Measurements from ENCODE around the gene ANKS1B.

Gene ANKS1B

GRCh38 chr12:99658671-99659349 lies 325.9 kb downstream of the ANKS1B start:
- peak; percentile 30 for TF ChIP-seq RAD21 (IDR thresholded peaks at IDR 0.05; ENCODE audit: low read depth)
- no peak for TF ChIP-seq ZBTB7A (IDR thresholded peaks at IDR 0.05; ENCODE audit: low read depth)

- TF ChIP-seq CEBPB (IDR thresholded peaks at IDR 0.05): no peak
- TF ChIP-seq TAF1 (IDR thresholded peaks at IDR 0.05; ENCODE audit: low read depth): no peak
- TF ChIP-seq, protein P1, sequence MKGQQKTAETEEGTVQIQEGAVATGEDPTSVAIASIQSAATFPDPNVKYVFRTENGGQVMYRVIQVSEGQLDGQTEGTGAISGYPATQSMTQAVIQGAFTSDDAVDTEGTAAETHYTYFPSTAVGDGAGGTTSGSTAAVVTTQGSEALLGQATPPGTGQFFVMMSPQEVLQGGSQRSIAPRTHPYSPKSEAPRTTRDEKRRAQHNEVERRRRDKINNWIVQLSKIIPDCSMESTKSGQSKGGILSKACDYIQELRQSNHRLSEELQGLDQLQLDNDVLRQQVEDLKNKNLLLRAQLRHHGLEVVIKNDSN (IDR thresholded peaks at IDR 0.05): no peak
- TF ChIP-seq ZBTB7A (IDR thresholded peaks at IDR 0.05; ENCODE audit: low read depth): no peak
- TF ChIP-seq EP300 (IDR thresholded peaks at IDR 0.05; ENCODE audit: borderline replicate concordance): no peak
- no peak for TF ChIP-seq FOXM1 (IDR thresholded peaks at IDR 0.05; ENCODE audit: borderline replicate concordance, low read depth)
- TF ChIP-seq EGR1 (IDR thresholded peaks at IDR 0.05): no peak
- TF ChIP-seq TEAD4 (IDR thresholded peaks at IDR 0.05): no peak
These were observed 335.2 kb downstream of the ANKS1B start for GRCh38 chr12:99649551-99649950.

DNA sequence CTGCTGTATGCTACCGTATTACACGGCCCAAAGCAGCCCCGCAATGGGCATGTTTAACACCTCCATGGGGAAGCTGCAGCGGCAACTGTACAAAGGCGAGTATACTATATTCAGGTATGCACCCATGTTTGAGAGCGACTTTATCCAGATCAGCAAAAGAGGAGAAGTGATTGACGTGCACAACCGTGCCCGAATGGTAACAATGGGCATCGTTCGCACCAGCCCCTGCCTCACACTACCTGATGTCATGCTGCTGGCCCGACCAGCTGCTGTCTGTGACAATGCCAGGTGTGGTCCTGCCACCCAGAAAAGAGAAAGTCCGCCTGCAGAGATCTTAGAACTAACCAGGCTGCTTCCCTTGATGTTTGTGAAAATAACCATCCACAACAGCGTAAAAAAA lies 336.6 kb downstream of the ANKS1B start:
- TF ChIP-seq, protein P1 (IDR thresholded peaks at IDR 0.05): no peak
- TF ChIP-seq REST (IDR thresholded peaks at IDR 0.05; ENCODE audit: low read depth): no peak
- TF ChIP-seq EGR1 (IDR thresholded peaks at IDR 0.05): no peak
- no peak for TF ChIP-seq FOXM1 (IDR thresholded peaks at IDR 0.05; ENCODE audit: borderline replicate concordance, low read depth)
- no peak for TF ChIP-seq ZBTB7A (IDR thresholded peaks at IDR 0.05; ENCODE audit: low read depth)
- TF ChIP-seq, protein P2, sequence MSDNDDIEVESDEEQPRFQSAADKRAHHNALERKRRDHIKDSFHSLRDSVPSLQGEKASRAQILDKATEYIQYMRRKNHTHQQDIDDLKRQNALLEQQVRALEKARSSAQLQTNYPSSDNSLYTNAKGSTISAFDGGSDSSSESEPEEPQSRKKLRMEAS (IDR thresholded peaks at IDR 0.05): no peak
- TF ChIP-seq TCF12 (IDR thresholded peaks at IDR 0.05; ENCODE audit: low read depth): no peak
- TF ChIP-seq NFIC (IDR thresholded peaks at IDR 0.05): no peak

DNA sequence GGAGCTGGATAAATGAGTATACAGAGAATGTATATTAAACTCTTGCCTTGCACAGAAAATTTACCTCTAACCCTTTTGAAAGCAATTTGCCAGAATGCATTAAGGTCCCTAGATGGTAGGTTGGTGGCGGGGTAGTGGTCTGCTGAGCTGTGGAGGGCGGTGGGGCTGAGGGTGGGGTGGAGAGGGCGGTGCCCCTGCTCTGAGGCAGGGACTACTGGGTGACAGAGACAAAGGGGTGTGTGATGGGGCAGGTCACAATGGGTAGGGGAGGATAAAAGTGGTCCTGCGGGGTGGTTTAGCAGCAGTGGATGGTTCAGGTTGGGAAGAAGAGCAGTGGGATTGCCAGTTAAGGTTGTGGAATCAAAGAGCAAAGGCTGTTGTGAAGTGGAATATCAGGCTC lies 337.3 kb downstream of the ANKS1B start, which contains the start of gene GARIN6:
TSS of gene GARIN6 (plus strand) at position 301 of the 400 bp plus-strand sequence. CDS start 422 bp downstream, outside the sequence.
- TF ChIP-seq CEBPB (IDR thresholded peaks at IDR 0.05) (no peak), NFIC (IDR thresholded peaks at IDR 0.05) (no peak), YY1 (IDR thresholded peaks at IDR 0.05; ENCODE audit: low read depth) (no peak), TEAD4 (IDR thresholded peaks at IDR 0.05) (no peak)
- TF ChIP-seq, protein P2 (IDR thresholded peaks at IDR 0.05): no peak

DNA sequence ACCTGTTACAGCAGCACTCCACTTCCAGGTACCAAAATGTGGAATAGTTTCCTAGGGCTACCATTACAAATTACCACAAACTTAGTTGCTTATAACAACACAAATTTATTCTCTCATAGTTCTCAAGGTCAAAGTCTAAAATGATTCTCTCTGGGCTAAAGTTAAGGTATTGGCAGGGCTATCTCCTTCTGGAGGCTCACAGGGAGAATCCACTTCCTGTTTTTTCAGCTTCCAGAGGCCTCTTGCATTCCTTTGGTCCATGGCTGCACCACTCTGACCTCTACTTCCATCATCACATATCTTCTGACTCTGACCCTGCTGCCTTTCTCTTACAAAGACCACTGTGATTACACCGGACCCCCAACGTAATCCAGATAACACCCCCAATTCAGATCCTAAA lies 340.1 kb downstream of the ANKS1B start:
- TF ChIP-seq, protein P1 (IDR thresholded peaks at IDR 0.05): no peak
- TF ChIP-seq TCF12 (IDR thresholded peaks at IDR 0.05; ENCODE audit: low read depth): no peak
- TF ChIP-seq YY1 (IDR thresholded peaks at IDR 0.05; ENCODE audit: low read depth): no peak
- TF ChIP-seq EP300 (IDR thresholded peaks at IDR 0.05; ENCODE audit: borderline replicate concordance): no peak
- TF ChIP-seq CREB1 (IDR thresholded peaks at IDR 0.05; ENCODE audit: low read depth): no peak
- TF ChIP-seq TAF1 (IDR thresholded peaks at IDR 0.05; ENCODE audit: low read depth): no peak
- no peak for TF ChIP-seq NFIC (IDR thresholded peaks at IDR 0.05)
- TF ChIP-seq REST (IDR thresholded peaks at IDR 0.05; ENCODE audit: low read depth): no peak
- TF ChIP-seq RAD21 (IDR thresholded peaks at IDR 0.05; ENCODE audit: low read depth): no peak
- TF ChIP-seq, protein P2 (IDR thresholded peaks at IDR 0.05): no peak
- TF ChIP-seq CEBPB (IDR thresholded peaks at IDR 0.05): no peak
- TF ChIP-seq TEAD4 (IDR thresholded peaks at IDR 0.05): no peak
- no peak for TF ChIP-seq EGR1 (IDR thresholded peaks at IDR 0.05)
- no peak for TF ChIP-seq FOXM1 (IDR thresholded peaks at IDR 0.05; ENCODE audit: borderline replicate concordance, low read depth)
- TF ChIP-seq ZBTB7A (IDR thresholded peaks at IDR 0.05; ENCODE audit: low read depth): no peak

- TF ChIP-seq, protein P2 (IDR thresholded peaks at IDR 0.05): no peak
- no peak for TF ChIP-seq ZBTB7A (IDR thresholded peaks at IDR 0.05; ENCODE audit: low read depth)
- TF ChIP-seq EP300 (IDR thresholded peaks at IDR 0.05; ENCODE audit: borderline replicate concordance): no peak
- TF ChIP-seq TEAD4 (IDR thresholded peaks at IDR 0.05): no peak
- TF ChIP-seq TAF1 (IDR thresholded peaks at IDR 0.05; ENCODE audit: low read depth): no peak
- no peak for TF ChIP-seq EGR1 (IDR thresholded peaks at IDR 0.05)
- no peak for TF ChIP-seq TCF12 (IDR thresholded peaks at IDR 0.05; ENCODE audit: low read depth)
- TF ChIP-seq CEBPB (IDR thresholded peaks at IDR 0.05): no peak
These were observed 357.3 kb downstream of the ANKS1B start for GRCh38 chr12:99627459-99627858.
